AML-193 (cell line): ENCODE measurements around the gene PPEF1.
"Not testable (repeated sequence)": the region's sequence is repeated elsewhere in the genome, so short reads cannot be mapped to it uniquely, and the experiment has no call there.

Experiments used
- DNase-seq, 2 experiments: peaks; one replicate each; lab custom pipeline; 2025; lab: John Stamatoyannopoulos, UW

Gene PPEF1

GRCh38 chrX:18701621-18702361 is 5.7 kb upstream of the PPEF1 start:
- no peak for DNase-seq

- DNase-seq, result no peak
Measured at GRCh38 chrX:18702362-18703195, 4.9 kb upstream of the PPEF1 start.

DNA sequence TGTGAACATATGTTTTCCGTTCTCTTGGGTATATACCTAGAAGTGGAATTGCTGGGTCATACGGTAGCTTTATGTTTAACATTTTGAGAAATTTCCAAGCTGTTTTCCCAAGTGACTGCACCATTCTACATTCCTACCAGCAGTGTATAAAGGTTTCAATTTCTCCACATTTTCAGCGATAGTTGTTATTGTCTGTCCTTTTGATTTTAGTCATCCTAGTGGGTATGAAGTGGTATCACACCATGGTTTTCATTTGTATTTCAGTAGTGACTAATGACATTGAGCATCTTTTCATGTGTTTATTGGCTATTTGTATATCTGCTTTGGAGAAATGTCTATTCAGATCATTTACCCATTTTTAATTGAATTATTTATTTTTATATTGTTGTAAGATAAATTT is 2.4 kb downstream of the PPEF1 start:
- DNase-seq, result no peak

- no peak for DNase-seq
Measured at GRCh38 chrX:18714910-18715309, 7.5 kb downstream of the PPEF1 start.

DNA sequence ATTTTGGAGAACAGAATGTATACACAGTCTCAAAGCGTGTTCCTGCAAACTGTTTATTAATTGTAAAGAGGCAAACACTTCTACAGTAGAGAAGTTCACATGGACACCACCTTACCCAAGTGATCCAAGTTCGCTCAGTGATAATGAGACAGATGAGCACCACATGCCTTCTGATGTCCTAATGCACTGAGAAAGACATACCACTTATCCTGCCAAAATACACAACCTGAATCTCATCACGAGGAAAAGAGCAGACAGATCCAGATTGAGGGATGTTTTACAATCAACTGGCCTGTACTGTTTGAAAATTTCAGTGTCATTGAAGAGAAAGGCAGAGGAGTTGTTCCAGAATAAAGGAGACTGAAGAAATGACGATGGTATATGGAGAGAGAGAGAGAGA is 12.4 kb downstream of the PPEF1 start:
- no peak for DNase-seq

DNA sequence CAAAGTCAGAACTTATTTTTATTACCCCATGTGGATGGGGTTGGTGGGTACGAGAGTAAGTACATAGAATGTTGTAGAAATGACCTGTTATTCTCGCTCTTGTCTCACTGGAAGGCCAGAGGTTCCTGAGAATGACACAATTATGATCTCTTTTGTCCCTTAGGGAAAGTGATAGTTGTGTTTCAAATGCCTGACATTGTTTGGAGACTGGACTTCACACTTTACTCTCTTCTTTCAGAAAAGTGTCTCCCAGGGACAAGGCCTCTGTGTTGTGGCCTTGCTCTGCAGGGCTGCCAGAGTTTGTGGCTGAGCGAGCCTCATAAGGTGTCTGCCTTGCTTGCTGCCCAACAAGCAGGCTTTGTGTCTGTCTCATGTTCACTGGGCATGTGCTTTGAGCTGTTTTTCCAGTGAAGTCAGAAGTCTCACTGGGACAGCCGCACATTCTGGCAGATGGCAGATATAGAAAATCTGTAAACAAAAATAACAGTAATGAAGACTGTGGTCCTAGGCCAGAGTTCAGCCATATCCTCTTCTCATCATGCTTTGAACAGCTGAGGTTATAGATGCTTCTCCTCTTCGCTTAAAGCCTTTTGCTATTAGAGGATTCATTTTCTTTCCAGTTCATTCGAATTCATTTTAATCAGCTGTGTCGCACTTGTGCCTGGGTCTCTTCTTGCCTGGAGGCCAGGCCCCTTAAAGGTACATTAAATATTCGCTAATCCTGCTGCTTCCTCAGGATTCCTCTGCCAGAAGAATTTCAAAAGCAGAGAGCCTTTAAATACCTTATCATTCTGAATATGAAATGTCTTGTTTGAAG is 14.4 kb downstream of the PPEF1 start:
- no peak for DNase-seq

GRCh38 chrX:18722500-18723071 is 15.1 kb downstream of the PPEF1 start:
- no peak for DNase-seq

GRCh38 chrX:18725310-18725943 is 18.0 kb downstream of the PPEF1 start:
- no peak for DNase-seq

- no peak for DNase-seq
Measured at GRCh38 chrX:18733287-18733686, 25.8 kb downstream of the PPEF1 start.

DNA sequence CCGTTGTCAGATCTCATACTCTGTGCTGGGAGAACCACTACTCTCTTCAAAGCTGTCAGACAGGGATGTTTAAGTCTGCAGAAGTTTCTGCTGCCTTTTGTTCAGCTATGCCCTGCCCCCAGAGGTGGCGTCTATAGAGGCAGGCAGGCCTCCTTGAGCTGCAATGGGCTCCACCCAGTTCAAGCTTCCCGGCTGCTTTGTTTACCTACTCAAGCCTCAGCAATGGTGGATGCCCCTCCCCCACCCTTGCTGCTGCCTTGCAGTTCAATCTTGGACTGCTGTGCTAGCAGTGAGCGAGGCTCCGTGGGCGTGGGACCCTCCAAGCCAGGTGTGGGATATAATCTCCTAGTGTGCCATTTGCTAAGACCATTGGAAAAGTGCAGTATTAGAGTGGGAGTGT is 32.2 kb downstream of the PPEF1 start:
- not testable (repeated sequence) for DNase-seq

GRCh38 chrX:18748499-18748898 is 41.1 kb downstream of the PPEF1 start:
- DNase-seq, result no peak

- DNase-seq, result no peak
Measured at GRCh38 chrX:18753631-18754030, 46.2 kb downstream of the PPEF1 start.

GRCh38 chrX:18755651-18756050 is 48.2 kb downstream of the PPEF1 start:
- no peak for DNase-seq

DNA sequence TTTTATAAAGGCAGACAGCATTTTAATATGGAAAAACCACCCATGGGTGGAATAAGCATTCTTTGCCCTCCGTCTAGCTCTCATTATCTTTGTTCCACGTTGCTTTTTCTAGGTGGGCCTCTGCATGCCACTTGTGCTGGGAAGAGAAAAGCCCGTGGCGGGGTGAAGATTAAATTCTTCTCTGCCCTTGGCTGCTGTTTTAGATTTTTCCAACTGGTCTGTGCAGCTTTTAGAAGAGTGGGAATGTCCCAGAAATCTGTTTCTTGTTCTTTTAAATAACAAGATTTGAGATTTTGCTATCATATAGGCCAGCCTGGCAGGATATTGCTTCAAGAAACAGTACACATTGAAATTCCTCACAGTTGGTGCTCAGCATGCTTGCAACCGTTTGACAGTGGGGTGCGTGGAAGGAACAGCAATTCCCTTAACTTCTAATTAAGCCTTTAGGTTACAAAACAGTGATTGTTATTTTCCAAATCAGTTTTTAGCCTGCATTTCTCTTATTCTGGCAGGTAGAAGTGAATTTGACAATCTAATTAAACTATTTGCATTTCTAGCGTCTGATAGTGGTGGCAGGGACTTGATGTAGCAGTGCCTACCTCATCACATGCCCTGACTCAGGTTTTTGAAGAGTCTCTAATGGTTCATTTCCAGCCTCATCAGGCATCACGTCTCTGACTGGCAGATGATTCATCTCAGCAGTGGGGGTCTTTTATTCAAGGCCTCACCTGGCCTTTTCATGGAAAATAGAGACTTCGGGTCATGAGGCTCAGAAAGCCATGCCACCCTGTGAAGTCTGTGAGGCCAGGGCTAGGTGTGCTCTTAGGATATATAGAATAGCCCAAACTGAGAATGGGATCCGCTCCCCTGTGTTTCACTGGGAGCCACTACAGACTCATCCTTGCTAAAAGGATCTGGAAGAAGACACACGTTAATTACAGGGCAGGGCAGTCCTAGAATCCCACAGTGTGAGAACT is 50.8 kb downstream of the PPEF1 start:
- DNase-seq, result no peak

GRCh38 chrX:18761750-18762149 is 54.3 kb downstream of the PPEF1 start:
- DNase-seq, result no peak

DNA sequence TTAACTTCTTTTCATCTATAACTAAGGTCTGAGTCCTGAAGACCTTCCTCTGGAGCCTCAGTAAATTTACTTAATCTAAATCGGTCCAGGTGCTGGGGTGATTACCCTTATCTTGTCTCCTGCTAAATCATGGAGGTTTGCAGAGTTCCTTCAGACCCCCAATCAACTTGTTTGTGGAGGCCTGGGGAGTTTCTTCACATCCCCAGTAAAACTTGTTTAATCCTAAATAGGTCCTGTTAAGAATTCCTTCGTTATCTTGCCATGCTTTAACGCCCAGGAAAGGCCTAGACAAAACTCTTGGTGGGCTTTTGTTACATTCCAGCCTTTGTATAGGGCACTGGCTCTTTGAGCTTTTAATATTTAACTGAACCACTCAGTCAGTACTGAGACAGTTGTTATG is 55.7 kb downstream of the PPEF1 start:
- not testable (repeated sequence) for DNase-seq

DNA sequence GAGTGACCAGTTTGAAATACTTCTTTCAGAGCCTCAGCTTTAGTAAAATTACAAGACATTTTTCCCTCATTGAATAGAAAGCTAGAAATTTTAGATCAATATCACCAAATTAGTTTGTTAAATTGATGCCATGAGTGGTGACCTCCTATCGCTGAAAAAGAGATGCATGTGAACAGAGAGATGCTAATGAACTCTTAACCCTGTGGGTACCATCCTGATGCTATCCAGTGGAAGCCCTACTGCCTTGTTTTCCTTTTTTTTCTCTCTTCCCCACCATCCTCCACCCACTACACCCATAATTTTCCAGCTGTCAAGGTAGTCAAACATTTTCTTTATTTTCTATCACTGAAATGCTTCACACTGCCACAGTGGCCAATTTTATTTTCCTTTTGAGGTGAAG is 61.9 kb downstream of the PPEF1 start:
- DNase-seq, result no peak

GRCh38 chrX:18769812-18770573 is 62.5 kb downstream of the PPEF1 start:
- no peak for DNase-seq

DNA sequence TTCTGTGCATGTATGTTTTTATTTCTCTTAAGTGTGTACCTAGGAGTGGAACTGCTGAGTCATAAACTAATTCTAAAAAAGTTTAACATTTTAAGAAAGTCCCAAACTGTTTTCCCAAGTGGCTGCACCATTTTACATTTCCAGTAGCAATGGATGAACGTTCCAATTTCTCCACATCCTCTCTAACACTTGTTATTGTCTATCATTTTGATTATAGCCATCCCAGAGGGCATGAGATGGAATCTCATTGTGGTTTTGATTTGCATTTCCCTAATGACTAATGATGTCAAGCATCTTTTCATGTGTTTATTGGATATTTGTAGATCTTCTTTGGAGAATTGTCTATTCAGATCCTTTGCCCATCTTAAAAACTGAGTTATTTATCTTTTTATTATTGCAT is 82.5 kb downstream of the PPEF1 start:
- DNase-seq, result no peak

DNA sequence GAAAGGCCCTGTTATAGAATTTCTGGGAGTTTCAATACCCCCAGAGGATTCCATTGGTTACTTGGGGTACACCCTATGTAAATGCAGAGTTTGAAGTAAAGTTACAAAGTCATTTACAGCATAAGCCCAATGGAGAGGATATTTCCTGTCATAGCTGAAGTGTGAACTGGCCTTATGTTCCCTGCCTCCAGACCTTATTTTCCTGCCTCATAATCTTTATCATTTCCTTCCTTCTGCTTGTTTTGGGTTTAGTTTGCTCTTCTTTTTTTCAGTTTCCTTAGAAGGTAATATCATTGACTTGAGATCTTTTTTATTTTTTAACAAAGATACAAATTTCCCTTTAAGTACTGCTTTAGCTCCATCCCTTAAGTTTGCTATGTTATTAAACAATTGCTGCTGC is 85.4 kb downstream of the PPEF1 start:
- no peak for DNase-seq
